ENCODE results near the gene EN1.
A peak's percentile ranks its signal among the peaks of the same experiment; 100 is the strongest.

Gene EN1

GRCh38 chr2:118850168-118850900 is 2.9 kb upstream of the EN1 start:
- H3K27ac Mint-ChIP-seq = peak overlapping the region; percentile 46
- ATAC-seq = no peak
- H3K9me3 Mint-ChIP-seq = no peaks in the 10 kb centered on the region
- H3K27me3 Mint-ChIP-seq = peaks cover 85% of the 10 kb centered on the region
- no peak overlapping the region for H3K4me3 Mint-ChIP-seq
- no peak for DNase-seq
- H3K4me1 Mint-ChIP-seq = peaks cover 33% of the 10 kb centered on the region
- peaks cover 2% of the 10 kb centered on the region for H3K36me3 Mint-ChIP-seq (ENCODE audit: low read depth)

GRCh38 chr2:118849226-118850167 is 2.0 kb upstream of the EN1 start:
- H3K4me1 Mint-ChIP-seq = peaks cover 36% of the 10 kb centered on the region
- peaks cover 2% of the 10 kb centered on the region for H3K36me3 Mint-ChIP-seq (ENCODE audit: low read depth)
- H3K27ac Mint-ChIP-seq = peak overlapping the region; percentile 46
- H3K4me3 Mint-ChIP-seq = no peak overlapping the region
- peak; percentile 11 for DNase-seq
- no peaks in the 10 kb centered on the region for H3K9me3 Mint-ChIP-seq
- no peak for ATAC-seq
- H3K27me3 Mint-ChIP-seq = peaks cover 87% of the 10 kb centered on the region

GRCh38 chr2:118848381-118849225 is 1.2 kb upstream of the EN1 start:
- peaks cover 87% of the 10 kb centered on the region for H3K27me3 Mint-ChIP-seq
- no peaks in the 10 kb centered on the region for H3K9me3 Mint-ChIP-seq
- peak overlapping the region; percentile 31 for H3K27ac Mint-ChIP-seq
- DNase-seq = peak; percentile 9
- H3K36me3 Mint-ChIP-seq (ENCODE audit: low read depth) = peaks cover 2% of the 10 kb centered on the region
- peak overlapping the region; percentile 36 for H3K4me3 Mint-ChIP-seq
- H3K4me1 Mint-ChIP-seq = peaks cover 32% of the 10 kb centered on the region
- no peak for ATAC-seq

- Mint-ChIP-seq H3K4me1 (peaks cover 30% of the 10 kb centered on the region), H3K4me3 (peak overlapping the region; percentile 53), H3K9me3 (no peaks in the 10 kb centered on the region), H3K27me3 (peaks cover 85% of the 10 kb centered on the region), H3K27ac (peak overlapping the region; percentile 61), H3K36me3 (ENCODE audit: low read depth) (peaks cover 2% of the 10 kb centered on the region)
- ATAC-seq (no peak), DNase-seq (peak; percentile 14)
These were observed 319 bp upstream of the EN1 start for GRCh38 chr2:118847762-118848172.

- Mint-ChIP-seq H3K4me1 (peaks cover 27% of the 10 kb centered on the region), H3K27me3 (peaks cover 80% of the 10 kb centered on the region), H3K4me3 (no peak overlapping the region), H3K9me3 (no peaks in the 10 kb centered on the region), H3K27ac (no peak overlapping the region), H3K36me3 (ENCODE audit: low read depth) (peaks cover 2% of the 10 kb centered on the region)
- DNase-seq (no peak), ATAC-seq (no peak)
These were observed 951 bp downstream of the EN1 start for GRCh38 chr2:118846442-118846952.

GRCh38 chr2:118845522-118846441 is 1.7 kb downstream of the EN1 start:
- no peak for ATAC-seq
- Mint-ChIP-seq H3K36me3 (ENCODE audit: low read depth) (peaks cover 2% of the 10 kb centered on the region), H3K27me3 (peaks cover 80% of the 10 kb centered on the region), H3K27ac (peak overlapping the region; percentile 60), H3K9me3 (no peaks in the 10 kb centered on the region), H3K4me1 (peaks cover 29% of the 10 kb centered on the region), H3K4me3 (peak overlapping the region; percentile 46)
- DNase-seq = peak; percentile 6

GRCh38 chr2:118845005-118845521 is 2.4 kb downstream of the EN1 start:
- peaks cover 29% of the 10 kb centered on the region for H3K4me1 Mint-ChIP-seq
- H3K9me3 Mint-ChIP-seq = no peaks in the 10 kb centered on the region
- H3K36me3 Mint-ChIP-seq (ENCODE audit: low read depth) = peaks cover 2% of the 10 kb centered on the region
- H3K27ac Mint-ChIP-seq = no peak overlapping the region
- ATAC-seq = no peak
- no peak overlapping the region for H3K4me3 Mint-ChIP-seq
- no peak for DNase-seq
- H3K27me3 Mint-ChIP-seq = peaks cover 80% of the 10 kb centered on the region

- ATAC-seq (no peak), DNase-seq (no peak)
- peaks cover 29% of the 10 kb centered on the region for H3K4me1 Mint-ChIP-seq
- no peak overlapping the region for H3K4me3 Mint-ChIP-seq
- H3K9me3 Mint-ChIP-seq = no peaks in the 10 kb centered on the region
- H3K36me3 Mint-ChIP-seq (ENCODE audit: low read depth) = peaks cover 2% of the 10 kb centered on the region
- no peak overlapping the region for H3K27ac Mint-ChIP-seq
- H3K27me3 Mint-ChIP-seq = peaks cover 80% of the 10 kb centered on the region
These were observed 3.0 kb downstream of the EN1 start for GRCh38 chr2:118844261-118845004.

- peaks cover 26% of the 10 kb centered on the region for H3K4me1 Mint-ChIP-seq
These were observed 3.8 kb downstream of the EN1 start for GRCh38 chr2:118843483-118844132.

GRCh38 chr2:118842661-118843482 is 4.6 kb downstream of the EN1 start:
- DNase-seq (no peak), ATAC-seq (no peak)
- H3K36me3 Mint-ChIP-seq (ENCODE audit: low read depth) = peaks cover 2% of the 10 kb centered on the region
- peaks cover 21% of the 10 kb centered on the region for H3K4me1 Mint-ChIP-seq
- H3K9me3 Mint-ChIP-seq = no peaks in the 10 kb centered on the region
- peaks cover 78% of the 10 kb centered on the region for H3K27me3 Mint-ChIP-seq
- H3K4me3 Mint-ChIP-seq = peak overlapping the region; percentile 63
- H3K27ac Mint-ChIP-seq = no peak overlapping the region

More at GRCh38 chr2:118843483-118844132, 3.8 kb downstream of the EN1 start:
- H3K36me3 Mint-ChIP-seq (ENCODE audit: low read depth) = peaks cover 2% of the 10 kb centered on the region
- H3K4me3 Mint-ChIP-seq = no peak overlapping the region
- H3K9me3 Mint-ChIP-seq = no peaks in the 10 kb centered on the region
- no peak overlapping the region for H3K27ac Mint-ChIP-seq
- DNase-seq (no peak), ATAC-seq (no peak)
- H3K27me3 Mint-ChIP-seq = peaks cover 78% of the 10 kb centered on the region

GRCh38 chr2:118841828-118842461 is 5.5 kb downstream of the EN1 start:
- H3K27me3 Mint-ChIP-seq = peaks cover 78% of the 10 kb centered on the region
- H3K9me3 Mint-ChIP-seq = no peaks in the 10 kb centered on the region
- DNase-seq (peak; percentile 6), ATAC-seq (no peak)
- H3K27ac Mint-ChIP-seq = no peak overlapping the region
- peaks cover 17% of the 10 kb centered on the region for H3K4me1 Mint-ChIP-seq
- no peaks in the 10 kb centered on the region for H3K36me3 Mint-ChIP-seq (ENCODE audit: low read depth)
- H3K4me3 Mint-ChIP-seq = peak overlapping the region; percentile 63
